Heart right ventricle (tissue), 16 donors: Measurements from ENCODE around the gene BAIAP3. TPM values are rescaled to one million over a fixed set of nuclear protein-coding genes. Genes with fewer than 3 reads are reported as not detected.

Source experiments
- ATAC-seq, 8 donors: fragments of 200-7000 bp; cut with Tn5 transposase; one replicate each; pipeline ENCODE4 v1.9.1; 2020; ENCODE audit warnings: mild to moderate bottlenecking in 8 of 8, moderate library complexity in 8 of 8, moderate number of reproducible peaks in 1 of 8
- DNase-seq, 2 donors: peaks; one replicate each; pipeline ENCODE4 v3.0.0-alpha.2; 2020
- H3K27ac ChIP-seq, 10 donors: fragments of 200-600 bp; sonication (generic) in 2 of 10; one replicate each; pipeline versions ENCODE4 v1.5.0 to v1.8.0; 2020 to 2022; ENCODE audit warnings: mild to moderate bottlenecking in 3 of 10
- H3K27me3 ChIP-seq, 7 donors: fragments of 200-600 bp; one replicate each; pipeline ENCODE4 v1.8.0; 2021 to 2022; ENCODE audit warnings: mild to moderate bottlenecking in 2 of 7
- H3K36me3 ChIP-seq, 9 donors: fragments of 200-600 bp; sonication (generic) in 1 of 9; one replicate each; pipeline versions ENCODE4 v1.5.0 to v1.8.0; 2020 to 2022; ENCODE audit warnings: mild to moderate bottlenecking in 2 of 9
- H3K4me1 ChIP-seq, 9 donors: fragments of 200-600 bp; sonication (generic) in 1 of 9; one replicate each; pipeline versions ENCODE4 v1.5.0 to v1.8.0; 2020 to 2022; ENCODE audit warnings: mild to moderate bottlenecking in 4 of 9
- H3K4me3 ChIP-seq, 10 donors: fragments of 200-600 bp; sonication (generic) in 2 of 10; one replicate each; pipeline versions ENCODE4 v1.5.0 to v1.8.0; 2020 to 2022; ENCODE audit warnings: mild to moderate bottlenecking in 7 of 10, moderate library complexity in 2 of 10
- H3K9me3 ChIP-seq, 11 donors: fragments of 200-600 bp in 10 of 11; sonication (generic) in 2 of 11; one replicate each; pipeline versions ENCODE4 v1.5.0 to v1.8.0; 2013 to 2022; ENCODE audit warnings: mild to moderate bottlenecking in 2 of 11, control low read depth in 1 of 11, moderate library complexity in 1 of 11
- CTCF ChIP-seq, 9 donors: fragments of 200-600 bp; sonication (generic) in 2 of 9; IDR thresholded peaks; one replicate each; pipeline versions ENCODE4 v1.5.0 to v1.8.0; 2021 to 2022; ENCODE audit warnings: antibody characterized with exemption in 9 of 9, mild to moderate bottlenecking in 5 of 9, moderate library complexity in 1 of 9
- WGBS, 2 donors: extraction: QIAGEN DNeasy Blood & Tissue Kit; methylation state at CpG; one replicate each; pipeline ENCODE4 v1.1.7; 2013; ENCODE audit warnings: inconsistent platforms in 1 of 2; 5-methylcytosine and 5-hydroxymethylcytosine counted together
- intact Hi-C, 10 donors: fragments of 100-400 bp; cut with DNase I; formaldehyde crosslinking; loops; one replicate each; pipeline versions ENCODE4 v1.11.1 to v1.14.2; 2022
- polyA plus RNA-seq, 2 donors: library from polyadenylated mRNA; stranded (reverse); fragments of 200-250 nt; gene quantifications; one replicate each; pipeline ENCODE4 v1.2.3, GENCODE V29; 2013
- total RNA-seq, 10 donors: library from RNA; stranded (reverse); fragmentation: NEBNext Ultra II Directional in 3 of 10; extraction: Animal tissue kit (Norgen Biotek cat#: 25700) in 3 of 10; gene quantifications; one replicate each; pipeline versions ENCODE4 v1.2.1 to v1.2.4, GENCODE V29; 2021 to 2023
- donor health status: Arrhythmogenic right ventricular cardiomyopathy.
- donor health status: ischemic (EF 13 %, LVEDD 7.1; RV severe dilation, severe dysfunction).
- donor health status: healthy with polysubstance abuse.
- donor health status: DM: no; HTN: yes; CAD: no.
- donor health status: DM: no; HTN: no; CAD: no.
- donor health status: ischemic (EF 25% LVEDD 6.9; RV normal size, moderate dysfunction).
- donor health status: ischemic (EF 25% LVEDD 5.7; RV mildly dilated, moderate dysfunction).
- donor health status: healthy.
- donor health status: DM: yes; HTN: yes; CAD: no.
- donor health status: Ischemic cardiomyopathy.
- donor health status: ischemic (EF 35%, LVEDD 5.7; RV mildly dilated, moderate dysfunction).
- donor health status: nonischemic (EF 11% LVEDD 7.7; RV severe dilation, severe dysfunction).
- donor health status: DM: yes; HTN: yes; CAD: no.
- donor health status: PGD.
- donor health status: ischemic (EF 29% LVEDD 5.4; RV normal size, mild dysfunction).
- donor health status: nonischemic (EF 23%, LVEDD 6.1; RV moderate dilation, normal function).

Gene BAIAP3
- total and polyA plus RNA-seq, 12 donors, result 0.37 to 6.8 (median 2.0) TPM

GRCh38 chr16:1336619-1337018, 3.2 kb downstream of the BAIAP3 start:
- 71 to 75% methylated on average over 15 of the region's 15 CpGs for WGBS, 2 donors
- intact Hi-C loops, result no loop called here
- no peak overlapping the region for H3K27ac ChIP-seq

GRCh38 chr16:1337486-1337885, 4.0 kb downstream of the BAIAP3 start:
- peaks cover 6 to 25% (median 19%) of the 10 kb centered on the region in 9 donors for H3K4me1 ChIP-seq
- peaks cover 16 to 41% (median 24%) of the 10 kb centered on the region in 7 donors for H3K27me3 ChIP-seq
- WGBS, 2 donors, result 54 to 61% methylated on average over 9 of the region's 9 CpGs
- intact Hi-C loops, result no loop called here
- H3K36me3 ChIP-seq, result no peaks in the 10 kb centered on the region
- no peak overlapping the region for H3K4me3 ChIP-seq
- H3K9me3 ChIP-seq, result no peaks in the 10 kb centered on the region
- DNase-seq, result no peak
- no peak overlapping the region for H3K27ac ChIP-seq
- TF ChIP-seq CTCF (IDR thresholded peaks at IDR 0.05), result no peak
- no peak for ATAC-seq

More at GRCh38 chr16:1336619-1337018, 3.2 kb downstream of the BAIAP3 start:
- TF ChIP-seq CTCF (IDR thresholded peaks at IDR 0.05), result no peak
- H3K27me3 ChIP-seq, result peaks cover 16 to 50% (median 30%) of the 10 kb centered on the region in 7 donors
- no peak overlapping the region for H3K4me3 ChIP-seq
- H3K9me3 ChIP-seq, result no peaks in the 10 kb centered on the region
- peaks cover 11 to 31% (median 25%) of the 10 kb centered on the region in 9 donors for H3K4me1 ChIP-seq
- no peak for ATAC-seq
- H3K36me3 ChIP-seq, result no peaks in the 10 kb centered on the region
- no peak for DNase-seq

GRCh38 chr16:1338119-1338730, 4.8 kb downstream of the BAIAP3 start:
- peaks cover 14 to 34% (median 19%) of the 10 kb centered on the region in 7 donors for H3K27me3 ChIP-seq
- no peak overlapping the region for H3K4me3 ChIP-seq
- TF ChIP-seq CTCF (IDR thresholded peaks at IDR 0.05), result peak in 7 of 9 donors; percentile 14 to 39 (median 24)
- WGBS, 2 donors, result 60 to 66% methylated on average over 27 to 30 of the region's 30 CpGs
- no peaks in the 10 kb centered on the region for H3K9me3 ChIP-seq
- no peaks in the 10 kb centered on the region for H3K36me3 ChIP-seq
- H3K4me1 ChIP-seq, result peaks cover 5 to 21% (median 16%) of the 10 kb centered on the region in 9 donors
- DNase-seq (no peak), ATAC-seq (no peak)
- no peak overlapping the region for H3K27ac ChIP-seq
- intact Hi-C loops, result no loop called here

- TF ChIP-seq CTCF (IDR thresholded peaks at IDR 0.05), result no peak
- Histone ChIP-seq H3K9me3 (no peaks in the 10 kb centered on the region), H3K27me3 (peaks cover 6 to 25% (median 12%) of the 10 kb centered on the region in 7 donors), H3K36me3 (no peaks in the 10 kb centered on the region), H3K4me1 (peaks cover 4 to 20% (median 14%) of the 10 kb centered on the region in 9 donors), H3K4me3 (no peak overlapping the region), H3K27ac (no peak overlapping the region)
- intact Hi-C loops, result no loop called here
- no peak for ATAC-seq
- WGBS, 2 donors, result 72 to 77% methylated on average over 30 to 31 of the region's 31 CpGs
- no peak for DNase-seq
Measured at GRCh38 chr16:1338855-1339675, 5.6 kb downstream of the BAIAP3 start.
